ENCODE results near the gene PRND. TPM values are rescaled to one million over a fixed set of nuclear protein-coding genes. Genes with fewer than 3 reads are reported as not detected.
"Not testable (repeated sequence)": the region's sequence is repeated elsewhere in the genome, so short reads cannot be mapped to it uniquely, and the experiment has no call there.

PRND gene
- total and polyA plus RNA-seq, 2 donors (not counting 1 experiment from before 2014, with no cell fraction given): not detected

- Histone ChIP-seq H3K36me3 (ENCODE audit: control insufficient read depth, insufficient read depth, low read length) (no peaks in the 10 kb centered on the region), H3K27me3 (ENCODE audit: control insufficient read depth, insufficient read depth, low read length) (peaks cover 3% of the 10 kb centered on the region), H4K20me1 (ENCODE audit: control insufficient read depth, extremely low read depth, insufficient read depth, low read length) (no peaks in the 10 kb centered on the region), H3K9ac (ENCODE audit: insufficient read depth, low read length) (no peak overlapping the region), H3K9me3 (ENCODE audit: control insufficient read depth, insufficient read depth, low read depth, low read length) (no peaks in the 10 kb centered on the region), H3K4me2 (ENCODE audit: extremely low read depth, insufficient read depth, low read length) (no peak overlapping the region), H2AFZ (ENCODE audit: low read length) (no peak overlapping the region), H3K4me3 (replicated peaks in 1 of 4; ENCODE audit: control extremely low read depth in 1 of 4, insufficient read depth in 1 of 4, low read depth in 3 of 4, low read length in 4 of 4) (no peak overlapping the region), H3K27ac (ENCODE audit: insufficient read depth, low read length) (no peak overlapping the region), H3K4me1 (ENCODE audit: control insufficient read depth, extremely low read depth, insufficient read depth, low read length) (no peaks in the 10 kb centered on the region), H3K79me2 (ENCODE audit: control insufficient read depth, insufficient read depth, low read length) (no peaks in the 10 kb centered on the region)
- TF ChIP-seq CTCF (conservative IDR thresholded peaks at IDR 0.05 in 1 of 2, IDR thresholded peaks at IDR 0.05 in 1 of 2; ENCODE audit: low read depth in 1 of 2, low read length in 2 of 2): no peak
- no peak for TF ChIP-seq EZH2 (IDR thresholded peaks at IDR 0.05; ENCODE audit: low read length, missing control alignments)
- DNase-seq (ENCODE audit: low read depth in 2 of 2): no peak
Measured at GRCh38 chr20:4722993-4723392, 1.3 kb downstream of the PRND start.

- not testable (repeated sequence) for H2AFZ ChIP-seq (ENCODE audit: low read length); H3K4me2 ChIP-seq (ENCODE audit: extremely low read depth, insufficient read depth, low read length); H3K27ac ChIP-seq (ENCODE audit: insufficient read depth, low read length); H3K79me2 ChIP-seq (ENCODE audit: control insufficient read depth, insufficient read depth, low read length); H3K9ac ChIP-seq (ENCODE audit: insufficient read depth, low read length); H3K36me3 ChIP-seq (ENCODE audit: control insufficient read depth, insufficient read depth, low read length); H3K4me1 ChIP-seq (ENCODE audit: control insufficient read depth, extremely low read depth, insufficient read depth, low read length); H3K9me3 ChIP-seq (ENCODE audit: control insufficient read depth, insufficient read depth, low read depth, low read length); H3K27me3 ChIP-seq (ENCODE audit: control insufficient read depth, insufficient read depth, low read length); DNase-seq (ENCODE audit: low read depth in 2 of 2); H3K4me3 ChIP-seq (replicated peaks in 1 of 4; ENCODE audit: control extremely low read depth in 1 of 4, insufficient read depth in 1 of 4, low read depth in 3 of 4, low read length in 4 of 4); H4K20me1 ChIP-seq (ENCODE audit: control insufficient read depth, extremely low read depth, insufficient read depth, low read length)
Measured at GRCh38 chr20:4723553-4723952, 1.8 kb downstream of the PRND start.

- Histone ChIP-seq H3K4me1 (ENCODE audit: control insufficient read depth, extremely low read depth, insufficient read depth, low read length) (no peaks in the 10 kb centered on the region), H3K27ac (ENCODE audit: insufficient read depth, low read length) (no peak overlapping the region), H4K20me1 (ENCODE audit: control insufficient read depth, extremely low read depth, insufficient read depth, low read length) (no peaks in the 10 kb centered on the region), H3K9me3 (ENCODE audit: control insufficient read depth, insufficient read depth, low read depth, low read length) (no peaks in the 10 kb centered on the region), H3K36me3 (ENCODE audit: control insufficient read depth, insufficient read depth, low read length) (no peaks in the 10 kb centered on the region), H2AFZ (ENCODE audit: low read length) (no peak overlapping the region), H3K4me3 (replicated peaks in 1 of 4; ENCODE audit: control extremely low read depth in 1 of 4, insufficient read depth in 1 of 4, low read depth in 3 of 4, low read length in 4 of 4) (no peak overlapping the region), H3K4me2 (ENCODE audit: extremely low read depth, insufficient read depth, low read length) (no peak overlapping the region), H3K27me3 (ENCODE audit: control insufficient read depth, insufficient read depth, low read length) (peaks cover 3% of the 10 kb centered on the region), H3K9ac (ENCODE audit: insufficient read depth, low read length) (no peak overlapping the region), H3K79me2 (ENCODE audit: control insufficient read depth, insufficient read depth, low read length) (no peaks in the 10 kb centered on the region)
- no peak for DNase-seq (ENCODE audit: low read depth in 2 of 2)
- TF ChIP-seq CTCF (conservative IDR thresholded peaks at IDR 0.05 in 1 of 2, IDR thresholded peaks at IDR 0.05 in 1 of 2; ENCODE audit: low read depth in 1 of 2, low read length in 2 of 2): no peak
- no peak for TF ChIP-seq EZH2 (IDR thresholded peaks at IDR 0.05; ENCODE audit: low read length, missing control alignments)
Measured at GRCh38 chr20:4724459-4725262, 3.0 kb downstream of the PRND start.
